Small intestine (tissue), 16 donors: Measurements from ENCODE around the gene BCL10. TPM values are rescaled to one million over a fixed set of nuclear protein-coding genes. Genes with fewer than 3 reads are reported as not detected.

Experiments used
- DNase-seq, 2 donors: peaks; one replicate each; pipeline versions ENCODE4 v3.0.0 to v3.0.0-alpha.2; 2013
- FAIRE-seq: peaks from 2 replicates; lab custom pipeline; 2012; peaks lifted over from hg19 to GRCh38; lab: Jason Lieb, UNC
- H3K27ac ChIP-seq, 3 donors: one replicate each; pipeline ENCODE4 v1.5.1; 2013; ENCODE audit warnings: low read length in 2 of 3, mild to moderate bottlenecking in 2 of 3, control low read depth in 1 of 3, inconsistent platforms in 1 of 3, low read depth in 1 of 3, moderate library complexity in 1 of 3
- H3K27me3 ChIP-seq, 3 donors: one replicate each; pipeline ENCODE4 v1.6.1; 2013; ENCODE audit warnings: low read length in 3 of 3, inconsistent platforms in 1 of 3; ENCODE audit not compliant: control insufficient read depth in 3 of 3, insufficient read depth in 3 of 3
- H3K36me3 ChIP-seq, 3 donors: one replicate each; pipeline ENCODE4 v1.6.1; 2013; ENCODE audit warnings: low read length in 3 of 3, inconsistent platforms in 1 of 3, low read depth in 1 of 3, mild to moderate bottlenecking in 1 of 3, moderate library complexity in 1 of 3; ENCODE audit not compliant: control insufficient read depth in 3 of 3, insufficient read depth in 2 of 3
- H3K4me1 ChIP-seq, 3 donors: one replicate each; pipeline ENCODE4 v1.6.1; 2013; ENCODE audit warnings: low read length in 2 of 3, inconsistent platforms in 1 of 3, low read depth in 1 of 3, mild to moderate bottlenecking in 1 of 3, moderate library complexity in 1 of 3; ENCODE audit not compliant: control insufficient read depth in 3 of 3, insufficient read depth in 2 of 3
- H3K4me3 ChIP-seq, 3 donors: one replicate each; pipeline ENCODE4 v1.5.1; 2013; ENCODE audit warnings: low read length in 3 of 3, control low read depth in 1 of 3, inconsistent platforms in 1 of 3, low read depth in 1 of 3, mild to moderate bottlenecking in 1 of 3, moderate library complexity in 1 of 3
- H3K9me3 ChIP-seq, 2 donors: one replicate each; pipeline ENCODE4 v1.6.1; 2013; ENCODE audit warnings: low read depth in 1 of 2, low read length in 1 of 2; ENCODE audit not compliant: control insufficient read depth in 2 of 2, insufficient read depth in 1 of 2
- WGBS, 3 donors: extraction: QIAGEN DNeasy Blood & Tissue Kit; methylation state at CpG; one replicate each; pipeline ENCODE4 v1.1.7; 2013; 5-methylcytosine and 5-hydroxymethylcytosine counted together
- long read RNA-seq, 10 donors: transcript quantifications; one replicate each; lab custom pipeline, GENCODE V29; 2026
- polyA plus RNA-seq, 4 donors: library from polyadenylated mRNA; stranded (reverse) in 3 of 4; unstranded in 1 of 4; fragments of 200-250 nt in 3 of 4; fragments of 120-200 nt in 1 of 4; gene quantifications; one replicate each; pipeline versions ENCODE4 v1.2.1 to v1.2.3, GENCODE V29; 2013
- donor health status: healthy with polysubstance abuse.
- donor health status: control.
- donor health status: control.
- donor health status: Bipolar disorder and iron deficiency.
- donor health status: healthy.

Gene BCL10
- 10 to 100 TPM; 16.3 to 31.2 (median 17.8) TPM for polyA plus RNA-seq
- long read RNA-seq, donor 1, result 0 reads
- long read RNA-seq, donor 2, transcript BCL10-203 (3 exons, 2,833 nt), result major isoform, 10 of 11 reads
- long read RNA-seq, donor 2, partial matches to known transcripts, result 0 of 11 reads
- long read RNA-seq, donor 2, other reads (novel, unspliced or antisense), result 0 of 11 reads
- long read RNA-seq, donor 3, partial matches to known transcripts, result 0 of 4 reads
- long read RNA-seq, donor 3, other reads (novel, unspliced or antisense), result 0 of 4 reads
- long read RNA-seq, donor 4, partial matches to known transcripts, result 0 of 1 reads
- long read RNA-seq, donor 4, other reads (novel, unspliced or antisense), result 0 of 1 reads
- long read RNA-seq, donor 5, partial matches to known transcripts, result 0 of 1 reads
- long read RNA-seq, donor 5, other reads (novel, unspliced or antisense), result 0 of 1 reads
- long read RNA-seq, donor 6, transcript BCL10-203 (3 exons, 2,833 nt), result major isoform, 12 of 13 reads
- long read RNA-seq, donor 6, partial matches to known transcripts, result 0 of 13 reads
- long read RNA-seq, donor 6, other reads (novel, unspliced or antisense), result 0 of 13 reads
- long read RNA-seq, donor 7, result 0 reads
- long read RNA-seq, donor 8, partial matches to known transcripts, result 0 of 1 reads
- long read RNA-seq, donor 8, other reads (novel, unspliced or antisense), result 0 of 1 reads
- long read RNA-seq, donor 9, partial matches to known transcripts, result 0 of 2 reads
- long read RNA-seq, donor 9, other reads (novel, unspliced or antisense), result 0 of 2 reads
- long read RNA-seq, donor 10, transcript BCL10-203 (3 exons, 2,833 nt), result major isoform, 8 of 9 reads
- long read RNA-seq, donor 10, partial matches to known transcripts, result 0 of 9 reads
- long read RNA-seq, donor 10, other reads (novel, unspliced or antisense), result 0 of 9 reads

- FAIRE-seq, result no peak
- WGBS, 3 donors, result 0 to 1% (median 0%) methylated on average over 60 to 78 of the region's 78 CpGs
Observed at GRCh38 chr1:85276215-85276977, at the start of gene BCL10. BCL10 (minus strand) TSS chr1:85276632; CDS start chr1:85276352, 280 bp downstream.

DNA sequence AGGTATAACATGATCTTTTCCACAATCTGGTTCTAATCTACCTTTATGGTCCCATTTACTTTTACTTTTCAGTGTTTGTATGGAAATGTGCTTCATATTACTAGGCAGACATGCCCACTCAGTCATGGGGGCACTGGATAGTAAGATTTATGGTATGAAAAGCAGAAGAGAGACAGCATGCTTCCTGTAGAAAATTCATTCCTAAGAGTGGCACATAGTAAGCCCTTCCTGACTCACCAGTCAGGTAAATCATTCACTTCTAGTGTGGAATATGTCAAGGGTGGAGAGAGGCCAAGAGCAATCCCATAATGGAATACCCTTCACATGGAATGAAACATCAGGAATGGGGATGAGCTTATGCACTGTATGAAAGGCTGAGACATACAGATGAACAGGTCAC is 49.5 kb upstream of the BCL10 start:
- FAIRE-seq, result no peak
- DNase-seq, result peak; percentile 64 to 78
- Histone ChIP-seq H3K36me3 (peaks cover 0 to 15% (median 2%) of the 10 kb centered on the region in 3 donors), H3K27me3 (no peaks in the 10 kb centered on the region), H3K4me3 (no peak overlapping the region), H3K9me3 (no peaks in the 10 kb centered on the region), H3K27ac (no peak overlapping the region), H3K4me1 (peaks cover 0 to 6% (median 2%) of the 10 kb centered on the region in 3 donors)

More at GRCh38 chr1:85276215-85276977, at the start of gene BCL10:
- H3K27ac ChIP-seq, result peak within 1 kb of the TSS; percentile 97 to 100 (median 100)
- no peaks in the 10 kb centered on the region for H3K27me3 ChIP-seq
- H3K9me3 ChIP-seq, result no peaks in the 10 kb centered on the region
- DNase-seq, result peak; percentile 99 to 100
- H3K4me1 ChIP-seq, result peaks cover 2 to 29% (median 15%) of the 10 kb centered on the region in 3 donors
- H3K36me3 ChIP-seq, result peaks cover 0 to 3% (median 0%) of the 10 kb centered on the region in 3 donors
- H3K4me3 ChIP-seq, result peak within 1 kb of the TSS; percentile 88 to 99 (median 99)

DNA sequence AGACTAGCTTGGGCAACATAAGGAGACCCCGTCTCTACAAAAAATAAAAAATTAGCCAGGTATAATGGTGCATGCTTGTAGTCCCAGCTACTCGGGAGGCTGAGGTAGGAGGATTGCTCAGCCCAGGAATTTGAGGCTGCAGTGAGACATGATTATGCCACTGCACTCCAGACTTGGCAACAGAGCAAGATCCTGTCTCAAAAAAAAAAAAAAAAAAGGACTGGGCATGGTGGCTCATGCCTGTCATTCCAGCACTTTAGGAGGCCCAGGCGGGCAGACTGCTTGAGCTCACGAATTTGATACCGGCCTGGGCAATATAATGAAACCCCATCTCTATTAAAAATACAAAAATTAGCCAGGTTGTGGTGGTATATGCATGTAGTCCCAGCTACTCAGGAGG is 47.3 kb upstream of the BCL10 start:
- Histone ChIP-seq H3K4me3 (no peak overlapping the region), H3K4me1 (peaks cover 0 to 6% (median 0%) of the 10 kb centered on the region in 3 donors), H3K36me3 (peaks cover 0 to 18% (median 2%) of the 10 kb centered on the region in 3 donors), H3K27me3 (no peaks in the 10 kb centered on the region), H3K27ac (no peak overlapping the region), H3K9me3 (no peaks in the 10 kb centered on the region)
- WGBS, 3 donors, result 79 to 96% (median 90%) methylated on average over 5 of the region's 5 CpGs
- no peak for DNase-seq
- FAIRE-seq, result no peak

GRCh38 chr1:85322655-85323054 is 46.2 kb upstream of the BCL10 start:
- 73 to 77% (median 77%) methylated on average over 2 of the region's 2 CpGs for WGBS, 3 donors
- peaks cover 0 to 6% (median 0%) of the 10 kb centered on the region in 3 donors for H3K4me1 ChIP-seq
- H3K4me3 ChIP-seq, result no peak overlapping the region

GRCh38 chr1:85321237-85321964 is 45.0 kb upstream of the BCL10 start:
- FAIRE-seq, result no peak

More at GRCh38 chr1:85322655-85323054, 46.2 kb upstream of the BCL10 start:
- FAIRE-seq, result no peak
- Histone ChIP-seq H3K9me3 (no peaks in the 10 kb centered on the region), H3K27me3 (no peaks in the 10 kb centered on the region), H3K36me3 (peaks cover 0 to 18% (median 2%) of the 10 kb centered on the region in 3 donors), H3K27ac (no peak overlapping the region)
- no peak for DNase-seq

DNA sequence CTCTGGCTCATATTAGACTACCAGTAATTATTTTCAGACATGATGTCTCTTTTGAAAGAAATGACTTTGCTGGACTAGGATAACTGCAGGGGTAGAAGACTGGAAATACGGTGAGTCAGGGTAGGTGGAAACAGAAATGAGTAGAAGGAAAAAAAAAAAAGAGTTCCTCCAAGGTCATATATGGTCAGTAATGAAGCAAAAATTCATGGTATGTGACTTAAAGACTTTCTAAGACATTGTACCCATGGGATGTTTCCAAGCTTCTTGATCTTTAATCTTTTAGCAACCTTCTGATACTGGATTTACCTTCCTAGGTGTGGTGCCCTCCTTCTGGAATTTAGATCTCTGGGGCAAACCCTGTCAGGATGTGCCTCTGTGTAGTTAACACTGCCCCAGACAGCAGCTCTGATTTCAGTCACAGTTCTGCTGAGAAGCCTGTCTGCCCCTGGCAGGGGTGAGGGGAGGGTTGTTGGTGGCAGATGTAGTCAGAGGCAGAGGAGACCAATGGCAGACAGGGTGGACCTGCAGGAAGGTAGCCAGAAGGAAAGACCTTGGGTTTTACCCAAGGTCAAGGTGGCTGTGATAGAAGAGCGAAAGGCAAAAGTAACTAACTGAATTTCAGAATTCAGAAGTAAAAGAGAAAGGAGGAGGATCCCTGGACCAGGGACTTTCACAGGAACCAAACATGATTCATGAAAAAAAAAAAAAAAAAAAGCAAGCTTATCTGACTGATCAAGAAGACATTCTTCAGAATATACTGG is 44.1 kb upstream of the BCL10 start:
- FAIRE-seq (no peak), DNase-seq (no peak)
- Histone ChIP-seq H3K27ac (peak overlapping the region in 1 of 3 donors; percentile 18), H3K9me3 (no peaks in the 10 kb centered on the region), H3K36me3 (peaks cover 0 to 22% (median 2%) of the 10 kb centered on the region in 3 donors), H3K4me3 (no peak overlapping the region), H3K27me3 (no peaks in the 10 kb centered on the region), H3K4me1 (no peaks in the 10 kb centered on the region)
- 81 to 94% (median 84%) methylated on average over 2 of the region's 2 CpGs for WGBS, 3 donors

More at GRCh38 chr1:85321237-85321964, 45.0 kb upstream of the BCL10 start:
- H3K27me3 ChIP-seq, result no peaks in the 10 kb centered on the region
- H3K9me3 ChIP-seq, result no peaks in the 10 kb centered on the region
- no peak for DNase-seq
- WGBS, 3 donors, result 80 to 87% (median 85%) methylated on average over 7 of the region's 7 CpGs
- H3K4me1 ChIP-seq, result peaks cover 0 to 4% (median 0%) of the 10 kb centered on the region in 3 donors
- H3K4me3 ChIP-seq, result no peak overlapping the region
- H3K36me3 ChIP-seq, result peaks cover 0 to 22% (median 2%) of the 10 kb centered on the region in 3 donors
- no peak overlapping the region for H3K27ac ChIP-seq

- 79 to 82% (median 81%) methylated on average over 4 of the region's 4 CpGs for WGBS, 3 donors
- H3K36me3 ChIP-seq, result peaks cover 0 to 22% (median 2%) of the 10 kb centered on the region in 3 donors
- H3K4me1 ChIP-seq, result no peaks in the 10 kb centered on the region
- DNase-seq (no peak), FAIRE-seq (no peak)
- H3K27me3 ChIP-seq, result no peaks in the 10 kb centered on the region
- H3K9me3 ChIP-seq, result no peaks in the 10 kb centered on the region
- H3K27ac ChIP-seq, result no peak overlapping the region
- no peak overlapping the region for H3K4me3 ChIP-seq
Observed at GRCh38 chr1:85319931-85320330, 43.5 kb upstream of the BCL10 start.
